Endothelial cell of umbilical vein (primary cell): ENCODE measurements around the gene ATP12A. TPM values are rescaled to one million over a fixed set of nuclear protein-coding genes. Genes with fewer than 3 reads are reported as not detected.

Source experiments
- BruUV-seq: library from RNA; stranded (reverse); fragments of 400-500 nt; replicated peaks from 2 replicates; lab custom pipeline; 2021; lab: Mats Ljungman, UMichigan
- CTCF ChIA-PET: fragments of 300-600, 350-600 bp; sonication (Branson Sonifier 250); formaldehyde crosslinking; loops from one replicate; lab custom pipeline; 2021; ENCODE audit warnings: antibody characterized with exemption, inconsistent platforms; lab: Charles Lee
- POLR2A ChIA-PET: fragments of 300-600, 350-600 bp; sonication (Branson Sonifier 250); formaldehyde crosslinking; loops from one replicate; lab custom pipeline; 2021; ENCODE audit warnings: antibody characterized with exemption, inconsistent platforms; lab: Charles Lee
- DNase-seq: peaks from one replicate; pipeline ENCODE4 v3.0.0-alpha.2; 2011; ENCODE audit warnings: low read depth, low spot score
- FAIRE-seq: peaks from 2 replicates; lab custom pipeline; 2011; peaks lifted over from hg19 to GRCh38; lab: Jason Lieb, UNC
- H2AFZ ChIP-seq: 2 replicates; pipeline ENCODE4 v1.6.0; 2012; ENCODE audit warnings: low read depth, low read length, control low read depth, inconsistent platforms
- H3K27ac ChIP-seq: 2 replicates; pipeline ENCODE4 v1.5.1; 2011; ENCODE audit warnings: low read depth, mild to moderate bottlenecking, control low read depth, low read length, moderate library complexity; ENCODE audit not compliant: insufficient read depth
- H3K27me3 ChIP-seq, 2 experiments: 2 replicates each; pipeline versions ENCODE4 v1.6.0 to v1.6.1; 2011; ENCODE audit warnings: low read length in 2 of 2, mixed read lengths in 1 of 2; ENCODE audit not compliant: control insufficient read depth in 2 of 2, insufficient read depth in 2 of 2
- H3K36me3 ChIP-seq, 2 experiments: 2 replicates in 1 of 2; 3 replicates in 1 of 2; pipeline ENCODE4 v1.5.1; 2011; ENCODE audit warnings: low read length in 2 of 2, mild to moderate bottlenecking in 1 of 2, moderate library complexity in 1 of 2; ENCODE audit not compliant: control insufficient read depth in 2 of 2, insufficient read depth in 2 of 2; ENCODE audit errors: extremely low read depth in 1 of 2
- H3K4me1 ChIP-seq: 3 replicates; pipeline ENCODE4 v1.5.1; 2011; ENCODE audit warnings: mild to moderate bottlenecking, low read length; ENCODE audit not compliant: control insufficient read depth, insufficient read depth; ENCODE audit errors: extremely low read depth
- H3K4me2 ChIP-seq: 2 replicates; pipeline ENCODE4 v1.6.1; 2011; ENCODE audit warnings: low read length, control low read depth, mixed read lengths; ENCODE audit not compliant: insufficient read depth
- H3K4me3 ChIP-seq, 3 experiments: fragments of 200-600 bp in 1 of 3; sonication (generic), shearing (Covaris generic) in 1 of 3; replicated peaks in 1 of 3; 2 replicates each; pipeline ENCODE4 v1.5.1; 2011 to 2016; ENCODE audit warnings: control low read depth in 3 of 3, low read length in 3 of 3, mild to moderate bottlenecking in 2 of 3, inconsistent platforms in 1 of 3, low read depth in 1 of 3, moderate library complexity in 1 of 3; ENCODE audit not compliant: insufficient read depth in 1 of 3
- H3K79me2 ChIP-seq: 2 replicates; pipeline ENCODE4 v1.6.0; 2012; ENCODE audit warnings: low read length, inconsistent platforms; ENCODE audit not compliant: control insufficient read depth, insufficient read depth
- H3K9ac ChIP-seq: replicated peaks from 2 replicates; pipeline ENCODE3; 2011; ENCODE audit warnings: low read length, control low read depth; ENCODE audit not compliant: insufficient read depth; ENCODE audit errors: extremely low read depth
- H3K9me1 ChIP-seq: replicated peaks from 3 replicates; pipeline ENCODE4 v1.6.0; 2011; ENCODE audit warnings: mild to moderate bottlenecking, low read length; ENCODE audit not compliant: control insufficient read depth, insufficient read depth; ENCODE audit errors: extremely low read depth
- H3K9me3 ChIP-seq: replicated peaks from 2 replicates; pipeline ENCODE4 v1.5.1; 2012; ENCODE audit warnings: low read length, inconsistent platforms; ENCODE audit not compliant: control insufficient read depth, insufficient read depth
- H4K20me1 ChIP-seq: replicated peaks from 2 replicates; pipeline ENCODE3; 2011; ENCODE audit warnings: mild to moderate bottlenecking, low read length; ENCODE audit not compliant: control insufficient read depth, insufficient read depth; ENCODE audit errors: extremely low read depth
- EZH2 ChIP-seq: IDR thresholded peaks from 2 replicates; pipeline ENCODE4 v1.6.1; 2012; ENCODE audit warnings: borderline replicate concordance, low read depth, mild to moderate bottlenecking, moderate library complexity, low read length, inconsistent platforms; ENCODE audit not compliant: severe bottlenecking
- FOS ChIP-seq: IDR thresholded peaks from 2 replicates; pipeline ENCODE4 v1.6.1; 2011; ENCODE audit warnings: mild to moderate bottlenecking, low read length, moderate library complexity, borderline replicate concordance; ENCODE audit not compliant: insufficient read depth
- GATA2 ChIP-seq: IDR thresholded peaks from 2 replicates; pipeline ENCODE4 v1.7.0; 2011; ENCODE audit warnings: low read depth, mild to moderate bottlenecking, moderate library complexity, mixed read lengths, low read length; ENCODE audit not compliant: insufficient read length, insufficient read depth
- JUN ChIP-seq: IDR thresholded peaks from 2 replicates; pipeline ENCODE4 v1.6.1; 2011; ENCODE audit warnings: borderline replicate concordance, low read depth; ENCODE audit not compliant: insufficient read length, insufficient read depth
- MAX ChIP-seq: IDR thresholded peaks from 2 replicates; pipeline ENCODE4 v1.6.1; 2011; ENCODE audit not compliant: insufficient read depth, insufficient read length
- MYC ChIP-seq: IDR thresholded peaks from one replicate; pipeline ENCODE4 v1.6.1; 2011; ENCODE audit warnings: mild to moderate bottlenecking, low read depth, low read length
- POLR2A ChIP-seq: IDR thresholded peaks from 2 replicates; pipeline ENCODE4 v1.6.1; 2012; ENCODE audit warnings: low read depth, mild to moderate bottlenecking, control low read depth, low read length
- POLR2AphosphoS5 ChIP-seq: IDR thresholded peaks from 2 replicates; pipeline ENCODE4 v1.6.1; 2012; ENCODE audit warnings: low read depth, mild to moderate bottlenecking, control low read depth, low read length, moderate library complexity; ENCODE audit not compliant: insufficient read depth
- dilution Hi-C: fragments of 300-500 bp; cut with MboI; formaldehyde crosslinking; loops from one replicate; pipeline ENCODE4 v1.15.0; 2019; ENCODE audit warnings: low sequenced_read_pairs; ENCODE audit not compliant: extremely low pct_ligation_motif_present
- intact Hi-C: fragments of 100-400 bp; cut with micrococcal nuclease; formaldehyde crosslinking; loops from one replicate; pipeline ENCODE4 v1.10.0; 2022
- polyA plus RNA-seq, 4 experiments: library from polyadenylated mRNA; depleted of rRNA in 3 of 4; stranded (reverse) in 3 of 4; unstranded in 1 of 4; fragments of >200 nt; gene quantifications; 2 replicates each; pipeline versions ENCODE4 v1.2.1 to v1.2.3, GENCODE V29; 2011 to 2012; ENCODE audit warnings: missing spikeins in 1 of 4
- total RNA-seq: library from RNA; stranded (reverse); gene quantifications from 2 replicates; pipeline ENCODE4 v1.2.3, GENCODE V29; 2021
- TF ChIP-seq, protein P1 (sequence below), 2 donors: IDR thresholded peaks; 1 replicate in 1 of 2; 2 replicates in 1 of 2; pipeline ENCODE4 v1.5.1; 2011; ENCODE audit warnings: low read length in 2 of 2, mild to moderate bottlenecking in 2 of 2, moderate library complexity in 2 of 2, control low read depth in 1 of 2, inconsistent platforms in 1 of 2, low read depth in 1 of 2; ENCODE audit not compliant: insufficient read depth in 1 of 2; ENCODE audit errors: extremely low read depth in 1 of 2

ATP12A gene
- total and polyA plus RNA-seq, 2 donors (not counting 3 experiments of a cell fraction or from before 2014, with no cell fraction given) = not detected

- no peaks in the 10 kb centered on the region for H3K9me3 ChIP-seq
- H3K9ac ChIP-seq = no peak overlapping the region
- POLR2A ChIA-PET = no interaction called here
- intact Hi-C loops = loop anchor here (1.0 kb wide), 4 partner anchors 10 to 303 kb away; no protein-coding TSS in a partner anchor
- DNase-seq (peak; percentile 47), FAIRE-seq (peak; percentile 72)
- TF ChIP-seq JUN (no peak), EZH2 (no peak), MYC (no peak), POLR2AphosphoS5 (no peak), GATA2 (no peak), MAX (peak; percentile 34), POLR2A (no peak), FOS (no peak)
- TF ChIP-seq, protein P1, sequence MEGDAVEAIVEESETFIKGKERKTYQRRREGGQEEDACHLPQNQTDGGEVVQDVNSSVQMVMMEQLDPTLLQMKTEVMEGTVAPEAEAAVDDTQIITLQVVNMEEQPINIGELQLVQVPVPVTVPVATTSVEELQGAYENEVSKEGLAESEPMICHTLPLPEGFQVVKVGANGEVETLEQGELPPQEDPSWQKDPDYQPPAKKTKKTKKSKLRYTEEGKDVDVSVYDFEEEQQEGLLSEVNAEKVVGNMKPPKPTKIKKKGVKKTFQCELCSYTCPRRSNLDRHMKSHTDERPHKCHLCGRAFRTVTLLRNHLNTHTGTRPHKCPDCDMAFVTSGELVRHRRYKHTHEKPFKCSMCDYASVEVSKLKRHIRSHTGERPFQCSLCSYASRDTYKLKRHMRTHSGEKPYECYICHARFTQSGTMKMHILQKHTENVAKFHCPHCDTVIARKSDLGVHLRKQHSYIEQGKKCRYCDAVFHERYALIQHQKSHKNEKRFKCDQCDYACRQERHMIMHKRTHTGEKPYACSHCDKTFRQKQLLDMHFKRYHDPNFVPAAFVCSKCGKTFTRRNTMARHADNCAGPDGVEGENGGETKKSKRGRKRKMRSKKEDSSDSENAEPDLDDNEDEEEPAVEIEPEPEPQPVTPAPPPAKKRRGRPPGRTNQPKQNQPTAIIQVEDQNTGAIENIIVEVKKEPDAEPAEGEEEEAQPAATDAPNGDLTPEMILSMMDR (IDR thresholded peaks at IDR 0.05; ENCODE audit: extremely low read depth in 1 of 2, insufficient read depth in 1 of 2, low read depth in 1 of 2, low read length in 2 of 2) = peak; percentile 68 to 69
- H3K79me2 ChIP-seq = no peaks in the 10 kb centered on the region
- no TSS peak for BruUV-seq
- no peaks in the 10 kb centered on the region for H4K20me1 ChIP-seq
- CTCF ChIA-PET = interaction anchor here (0.6 to 3.1 kb wide), 28 partner anchors 9 to 420 kb away, joined by 3 to 43 read pairs (median 5); no protein-coding TSS in a partner anchor
- no peaks in the 10 kb centered on the region for H3K36me3 ChIP-seq
- H3K4me2 ChIP-seq = no peak overlapping the region
- H3K4me3 ChIP-seq = no peak overlapping the region
- H3K4me1 ChIP-seq = no peaks in the 10 kb centered on the region
- H3K27me3 ChIP-seq = peaks cover 0 to 2% of the 10 kb centered on the region in 2 experiments
- dilution Hi-C loops = no loop called here
- no peak overlapping the region for H2AFZ ChIP-seq
- H3K9me1 ChIP-seq = no peaks in the 10 kb centered on the region
- H3K27ac ChIP-seq = no peak overlapping the region
These were observed 13.8 kb downstream of the ATP12A start for GRCh38 chr13:24693862-24694471.
